Fibroblast of skin of scalp (primary cell): Measurements from ENCODE around the gene HCFC1.

Experiments used
- DNase-seq: peaks from one replicate; pipeline ENCODE4 v3.0.0-alpha.2; 2013

Gene HCFC1

DNA sequence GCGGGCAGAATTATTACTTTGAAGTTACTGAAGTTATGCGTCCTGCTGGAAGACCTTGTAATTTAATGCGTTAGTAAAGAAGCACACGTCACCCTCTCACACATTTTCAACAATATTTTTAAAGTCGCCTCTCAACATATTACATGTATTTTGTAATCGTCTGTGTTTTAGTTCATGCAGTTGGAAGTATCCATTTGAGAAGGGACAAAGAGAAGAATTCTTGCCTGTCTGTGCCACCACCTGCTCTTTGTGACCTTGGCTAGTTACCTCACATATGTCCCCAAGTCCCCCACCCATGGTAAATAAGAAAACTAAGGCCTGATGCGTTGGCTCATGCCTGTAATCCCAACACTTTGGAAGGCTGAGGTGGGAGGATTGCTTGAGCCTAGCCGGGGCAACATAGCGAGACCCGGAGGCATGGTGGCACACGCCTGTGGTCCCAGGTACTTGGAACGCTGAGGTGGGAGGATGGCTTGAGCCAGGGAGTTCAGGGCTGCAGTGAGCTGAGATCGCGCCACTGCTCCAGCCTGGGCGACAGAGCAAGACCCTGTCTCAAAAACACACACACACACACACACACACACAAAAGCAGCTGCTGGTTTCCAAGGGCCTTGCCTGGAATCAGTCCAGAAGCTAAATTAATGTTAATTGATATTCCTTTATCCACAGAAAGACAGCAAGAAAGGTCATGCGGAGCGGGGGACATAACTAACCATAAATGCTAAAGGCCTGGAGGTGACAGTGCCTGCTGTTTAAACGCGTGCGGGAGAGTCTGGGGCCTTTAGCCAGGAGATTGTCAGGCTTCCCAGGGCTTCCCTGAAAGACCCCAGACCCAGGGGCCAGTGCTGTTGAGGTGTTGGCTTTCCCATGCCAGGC is 1.7 kb upstream of the HCFC1 start:
- no peak for DNase-seq

DNA sequence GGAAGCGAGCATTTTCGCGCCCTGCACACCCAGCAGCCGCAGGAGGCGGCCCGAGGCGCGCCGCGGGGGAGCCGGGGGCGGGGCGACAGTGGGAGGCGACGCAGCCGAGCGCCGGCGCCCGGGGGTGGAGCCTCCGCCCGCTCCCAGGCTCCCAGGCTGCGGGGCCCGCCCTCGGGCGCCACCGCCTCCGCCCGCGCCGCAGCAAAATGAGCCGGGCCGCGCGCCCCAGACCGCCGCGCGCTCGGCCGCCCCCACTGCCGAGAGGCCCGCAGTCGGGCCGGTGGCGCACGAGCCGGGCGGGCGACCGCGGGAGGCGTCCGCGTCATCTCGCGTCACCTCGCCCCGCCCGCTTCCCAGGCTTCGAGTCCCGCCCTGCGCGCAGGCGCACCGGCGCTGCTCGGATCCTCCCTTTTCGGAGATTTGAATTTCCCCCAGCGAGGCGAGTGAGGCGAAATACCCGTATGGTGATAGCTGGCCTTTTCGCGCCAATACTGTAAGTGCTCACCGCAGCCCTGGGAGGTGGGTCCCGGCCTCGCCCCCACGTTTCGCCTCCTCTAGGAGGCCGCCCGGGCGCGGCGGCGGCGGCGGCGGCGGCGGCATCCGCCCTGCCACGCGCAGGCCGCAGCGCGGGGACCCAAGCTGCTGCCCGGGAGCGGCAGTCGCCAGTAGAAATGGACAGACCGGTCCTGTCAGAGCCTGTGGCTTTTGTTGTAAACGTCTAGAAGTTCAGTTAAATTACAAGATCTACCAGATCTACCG is 929 bp upstream of the HCFC1 start, which contains the start of gene TMEM187:
TMEM187 (plus strand) TSS at position 387 of the 759 bp plus-strand sequence. CDS start 9,309 bp downstream, outside the sequence.
- DNase-seq, result peak; percentile 90

DNA sequence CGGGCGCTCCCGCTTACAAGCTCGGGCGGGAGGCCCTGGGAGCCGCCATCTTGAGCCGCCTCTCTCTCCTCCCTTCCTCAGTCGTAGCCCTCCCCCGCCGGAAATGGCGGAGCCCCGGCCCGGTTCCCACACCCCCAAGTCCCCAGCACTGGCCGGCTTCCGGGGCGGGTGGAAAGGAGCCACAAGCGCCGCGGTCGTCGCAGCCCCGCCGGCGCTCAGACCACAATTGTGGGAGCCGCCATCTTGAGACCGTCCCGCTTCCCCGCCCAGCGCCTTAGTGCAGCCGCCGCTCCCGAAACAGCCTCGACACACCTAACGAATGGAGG is 531 bp downstream of the HCFC1 start:
- peak; percentile 90 for DNase-seq

DNA sequence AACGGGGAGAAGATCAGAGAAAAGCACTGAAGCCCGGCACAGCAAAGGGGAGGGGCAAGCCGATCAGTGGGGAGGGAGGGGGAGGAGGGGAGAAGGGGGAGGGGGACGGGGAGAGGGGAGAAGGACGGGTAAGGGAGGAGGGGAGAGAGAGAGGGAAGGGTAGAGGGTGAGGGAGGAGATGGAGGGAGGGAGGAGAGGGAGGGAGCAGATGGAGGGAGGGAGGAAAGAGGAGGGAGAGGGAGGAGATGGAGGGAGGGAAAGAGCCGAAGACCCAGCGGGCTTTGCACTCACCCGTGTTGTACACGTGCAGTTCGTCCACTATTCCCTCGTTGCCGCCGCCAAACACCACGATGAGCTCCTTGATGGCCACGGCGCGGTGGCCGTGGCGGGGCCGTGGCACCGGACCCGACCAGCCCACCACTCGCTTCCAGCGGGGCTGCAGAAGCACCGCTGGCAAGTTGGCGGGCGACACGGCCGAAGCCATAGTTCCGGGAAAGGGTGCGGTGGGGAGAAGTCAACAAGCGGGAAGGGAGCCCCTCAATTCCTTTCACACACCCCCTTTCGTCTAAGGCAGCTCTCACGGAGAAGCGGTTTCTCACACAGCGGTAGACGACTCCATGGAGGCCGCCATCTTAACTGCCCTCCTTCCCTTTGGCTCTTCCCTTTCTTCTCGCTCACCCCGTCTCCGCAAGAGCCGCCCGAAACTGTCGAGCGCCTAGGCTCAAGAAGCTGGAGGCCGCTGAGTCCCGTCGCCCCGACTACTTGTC is 1.1 kb downstream of the HCFC1 start:
- peak; percentile 82 for DNase-seq

DNA sequence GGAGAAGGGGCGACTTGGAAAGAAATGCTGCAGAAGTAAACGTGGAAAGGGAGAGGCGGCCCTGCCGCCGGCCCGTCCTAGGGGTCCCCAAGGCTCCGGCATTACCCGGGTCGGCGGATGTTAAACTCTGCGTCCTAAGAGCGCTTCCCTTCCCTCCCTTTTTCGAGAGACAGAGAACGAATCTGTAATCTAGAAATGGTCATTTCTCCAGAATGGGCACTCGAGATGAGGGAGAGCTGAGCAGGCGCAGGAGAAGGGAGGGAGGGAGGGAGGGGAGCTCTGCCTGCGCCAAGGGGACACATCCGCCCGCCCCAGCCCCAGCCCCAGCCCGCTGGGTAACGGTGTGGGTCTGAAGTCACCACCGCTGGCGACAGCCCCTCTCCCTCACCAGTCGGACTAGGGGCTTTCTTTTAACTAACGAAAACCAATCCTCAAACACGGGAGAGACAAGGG is 1.7 kb downstream of the HCFC1 start:
- DNase-seq, result no peak

DNA sequence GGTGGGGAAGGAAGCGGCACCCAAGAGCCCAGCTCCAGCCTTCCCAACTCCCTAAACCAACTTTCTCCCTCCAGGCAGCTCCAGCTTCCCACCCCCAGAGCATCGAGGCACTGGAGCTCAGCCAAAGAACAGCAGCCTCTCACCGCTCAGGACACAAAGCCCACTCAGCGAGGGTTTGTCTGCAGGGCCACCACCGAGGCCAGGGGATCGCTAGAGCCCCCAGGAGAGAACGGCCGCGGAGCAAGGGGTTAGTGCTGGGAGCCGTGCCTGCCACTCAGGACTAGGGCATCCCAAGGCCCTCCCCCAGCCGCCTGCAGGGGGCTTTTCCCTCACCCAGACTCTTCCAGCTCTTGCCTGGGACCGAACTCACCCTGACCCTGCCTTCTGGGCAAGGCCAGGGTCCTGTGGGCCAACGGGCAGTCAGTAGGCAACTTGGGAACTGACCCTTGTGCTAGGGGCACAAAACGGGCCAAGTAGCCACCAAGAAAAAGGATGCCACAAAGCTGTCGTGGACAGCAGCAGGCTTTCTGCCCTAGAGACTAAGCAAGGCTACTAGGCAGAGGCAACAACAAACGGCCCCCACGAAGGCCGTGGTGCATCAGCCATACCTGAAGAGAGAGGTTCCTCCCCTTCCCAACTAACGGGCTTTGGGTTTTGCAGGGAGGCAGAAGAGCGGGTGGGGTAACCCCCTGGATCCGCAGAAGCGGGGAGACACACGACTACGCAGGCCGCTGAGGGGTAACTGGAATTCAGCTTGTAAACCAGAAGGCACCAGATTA is 2.3 kb downstream of the HCFC1 start:
- no peak for DNase-seq

DNA sequence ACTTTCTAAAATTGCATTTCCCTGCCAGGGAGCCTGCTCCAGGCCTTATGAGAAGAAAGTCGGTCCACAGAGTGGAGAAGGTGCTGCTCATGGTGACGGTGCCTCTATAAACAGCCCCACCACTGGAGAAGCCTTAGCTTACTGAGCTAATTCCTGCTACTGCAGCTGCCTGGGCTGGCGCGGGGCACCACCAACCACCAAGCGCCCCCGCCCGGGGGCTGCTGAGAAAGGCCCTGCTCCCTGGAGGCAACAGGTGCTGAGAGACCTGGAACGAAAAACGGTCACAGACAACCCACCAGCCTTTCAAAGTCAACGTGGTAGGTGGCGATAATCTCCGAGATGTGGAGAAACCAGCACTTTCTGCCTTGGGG is 2.9 kb downstream of the HCFC1 start:
- no peak for DNase-seq

DNA sequence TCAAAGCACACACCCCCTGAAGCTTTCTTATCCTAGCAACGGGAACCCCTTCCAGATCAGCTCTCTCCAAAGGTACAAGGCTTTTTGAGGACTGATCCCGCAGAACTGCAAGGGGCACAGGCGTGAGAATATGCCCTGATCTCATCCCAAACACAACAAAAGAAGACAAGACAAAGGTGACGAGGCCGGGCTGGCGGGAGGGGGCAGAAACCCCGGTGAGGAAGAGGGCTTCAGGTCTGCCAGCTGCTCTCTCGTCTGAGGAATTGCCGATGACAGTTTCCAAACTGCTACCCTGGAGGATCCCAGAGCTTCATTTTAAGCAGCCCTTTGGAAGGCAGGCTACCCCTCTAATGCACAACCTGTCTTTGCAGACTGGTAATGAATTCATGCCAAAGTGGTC is 3.4 kb downstream of the HCFC1 start:
- no peak for DNase-seq

DNA sequence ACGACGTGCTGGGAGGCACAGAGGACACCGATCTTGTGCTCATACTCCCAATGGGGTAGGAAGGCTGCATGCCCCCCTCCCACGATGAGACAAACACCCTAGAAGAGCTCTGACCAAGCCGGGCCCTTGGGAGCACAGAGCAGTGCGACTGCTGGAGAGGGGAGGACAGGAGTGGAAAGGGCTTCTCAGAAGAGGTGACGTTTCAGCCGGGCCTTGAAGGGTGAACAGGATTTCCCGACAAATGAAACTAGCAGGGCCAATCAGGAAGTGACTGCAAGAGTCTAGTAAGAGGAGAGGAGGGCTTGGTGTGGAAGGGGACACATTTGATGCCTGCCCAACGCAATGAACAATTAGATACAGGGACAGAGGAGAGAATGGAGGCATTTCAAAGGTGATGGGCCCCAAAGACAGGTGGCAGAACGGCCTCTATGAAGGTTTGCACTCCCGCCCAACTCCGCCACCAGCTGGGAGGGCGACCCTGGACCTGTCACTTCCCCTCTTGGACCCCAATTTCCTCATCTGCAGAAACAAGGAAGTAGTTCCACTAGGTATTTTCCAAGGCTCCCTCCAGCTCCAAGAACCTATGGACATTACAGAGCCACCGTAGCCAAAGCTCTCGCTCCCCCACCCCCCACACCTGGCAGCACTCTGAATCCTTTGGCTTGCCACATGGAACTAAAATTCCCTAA is 3.9 kb downstream of the HCFC1 start:
- DNase-seq, result no peak

DNA sequence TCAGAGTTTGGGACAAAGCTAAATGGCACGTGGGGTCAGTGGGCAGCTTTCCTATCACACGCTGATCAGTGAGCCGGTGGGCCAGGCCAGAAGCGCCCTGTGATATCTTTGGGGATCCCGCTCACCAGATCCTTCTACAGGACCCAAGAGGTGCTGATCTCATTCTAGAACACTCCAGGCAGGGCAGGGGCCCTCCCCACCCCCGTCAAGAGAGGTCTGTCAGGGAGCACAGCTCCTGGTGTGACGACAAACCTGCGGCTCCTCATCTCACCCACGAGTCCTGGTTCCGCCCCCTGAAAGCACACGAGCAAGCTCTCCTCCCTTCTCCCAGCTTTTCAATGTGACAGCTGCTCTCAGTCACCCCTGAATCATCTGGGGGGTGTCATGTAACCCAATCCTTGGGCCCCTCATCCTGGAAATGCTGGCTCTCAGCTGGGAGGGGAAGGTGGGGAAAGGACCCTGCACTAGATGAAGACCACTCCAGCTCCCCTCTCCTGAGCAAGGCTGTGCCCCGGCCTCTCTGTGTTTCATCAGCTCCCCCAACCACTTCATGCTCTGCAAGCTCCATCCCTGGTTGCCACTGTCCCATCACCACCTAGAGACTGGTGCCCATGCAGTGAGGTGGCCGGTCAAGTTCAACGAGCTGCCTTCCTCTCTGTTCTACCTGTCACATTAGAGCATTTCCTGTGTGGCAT is 4.6 kb downstream of the HCFC1 start:
- no peak for DNase-seq

DNA sequence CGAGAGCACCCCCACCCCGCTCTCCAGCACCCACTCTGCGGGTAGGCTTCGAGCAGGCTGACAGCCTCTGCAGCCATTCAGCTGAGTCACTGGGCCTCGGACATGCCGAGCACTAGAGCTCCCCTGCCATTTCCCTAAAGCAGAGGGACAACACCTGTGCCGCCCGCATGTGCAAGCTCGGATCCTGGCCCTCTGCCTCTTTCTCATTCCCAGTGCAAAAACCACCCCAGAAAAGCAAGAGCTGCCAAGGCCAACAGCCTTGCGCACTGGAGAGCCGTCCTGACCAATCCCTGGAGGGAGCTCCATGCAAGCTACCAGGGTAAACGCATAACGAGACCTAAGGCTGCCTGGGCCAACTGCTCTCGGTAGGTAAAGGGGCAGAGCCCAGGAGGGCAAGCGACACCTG is 5.3 kb downstream of the HCFC1 start:
- no peak for DNase-seq

DNA sequence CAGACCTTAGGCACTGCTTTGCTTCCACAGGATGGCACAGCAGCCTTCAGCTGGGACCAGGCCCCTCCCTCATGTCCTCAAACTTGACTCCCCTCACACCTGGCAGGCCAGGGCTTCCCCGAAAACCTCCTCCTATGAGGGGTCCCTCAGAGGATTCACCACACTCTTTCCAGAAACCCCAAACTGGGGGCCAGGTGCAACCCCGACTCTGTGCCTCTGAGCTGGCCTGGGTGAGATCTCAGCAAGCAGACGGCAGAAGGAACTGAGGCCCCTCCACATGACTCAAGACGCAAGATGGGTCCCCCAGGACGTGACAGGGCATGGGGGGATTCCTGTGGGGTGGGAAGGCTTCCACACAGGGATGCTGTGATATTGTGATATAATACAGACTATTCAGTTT is 6.2 kb downstream of the HCFC1 start:
- DNase-seq, result no peak

DNA sequence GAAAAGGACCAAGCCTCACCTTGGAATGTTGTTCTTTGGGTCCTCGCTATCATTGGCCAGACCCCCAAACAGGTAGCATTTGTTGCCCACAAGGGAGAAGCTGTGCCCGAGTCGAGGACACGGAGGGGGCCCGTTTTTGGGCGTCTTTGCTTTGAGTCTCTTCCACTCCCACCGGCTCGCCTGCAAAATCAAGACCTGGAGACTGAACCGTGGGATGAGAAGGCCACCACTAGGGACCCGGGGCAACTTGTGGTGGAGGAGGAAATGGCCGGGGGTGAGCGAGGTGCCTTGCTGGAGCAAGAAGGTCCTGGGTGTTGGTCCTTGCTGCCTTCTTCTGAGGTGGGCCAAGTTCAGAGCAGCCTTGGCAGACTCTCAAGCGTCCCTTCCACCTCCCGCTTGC is 7.5 kb downstream of the HCFC1 start:
- DNase-seq, result no peak

DNA sequence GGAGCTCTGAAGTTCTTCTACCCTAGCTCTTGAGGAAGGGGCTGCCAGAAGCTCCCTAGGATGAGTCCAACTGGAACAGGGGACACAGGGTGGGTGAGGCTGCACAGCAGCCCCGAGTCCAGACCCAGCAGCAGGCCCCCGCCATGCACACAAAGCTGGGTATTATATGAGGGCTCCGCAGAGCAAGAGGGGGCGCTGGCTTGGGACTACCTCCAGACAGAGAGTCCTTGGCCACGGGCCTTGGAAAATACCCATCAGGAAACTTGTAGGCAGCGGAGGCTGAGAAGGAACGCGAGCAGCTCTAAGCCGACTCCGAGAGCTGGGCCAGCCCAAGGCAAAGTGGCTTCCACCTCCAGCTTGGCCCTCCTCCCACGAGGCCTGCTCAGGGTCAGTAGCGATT is 8.1 kb downstream of the HCFC1 start:
- no peak for DNase-seq

DNA sequence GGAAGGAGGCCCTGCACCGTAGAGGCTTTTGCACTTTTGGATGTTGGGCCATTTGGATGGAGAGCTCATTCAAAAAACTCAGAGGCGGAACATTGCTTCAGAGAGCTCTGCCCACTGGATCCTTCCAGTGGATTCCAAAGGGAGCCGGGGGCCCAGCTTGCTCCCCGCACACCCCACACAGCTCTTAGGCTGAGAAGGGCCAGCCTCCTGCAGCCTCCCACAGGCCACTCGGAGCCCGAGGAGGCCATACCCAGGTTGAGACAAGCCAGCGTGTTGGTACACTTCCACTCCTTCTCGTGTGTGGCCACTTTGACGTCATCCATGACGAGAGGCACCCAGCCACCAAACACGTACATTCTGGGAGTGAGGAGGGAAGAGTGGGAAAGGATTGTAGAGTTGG is 10.3 kb downstream of the HCFC1 start:
- DNase-seq, result no peak

DNA sequence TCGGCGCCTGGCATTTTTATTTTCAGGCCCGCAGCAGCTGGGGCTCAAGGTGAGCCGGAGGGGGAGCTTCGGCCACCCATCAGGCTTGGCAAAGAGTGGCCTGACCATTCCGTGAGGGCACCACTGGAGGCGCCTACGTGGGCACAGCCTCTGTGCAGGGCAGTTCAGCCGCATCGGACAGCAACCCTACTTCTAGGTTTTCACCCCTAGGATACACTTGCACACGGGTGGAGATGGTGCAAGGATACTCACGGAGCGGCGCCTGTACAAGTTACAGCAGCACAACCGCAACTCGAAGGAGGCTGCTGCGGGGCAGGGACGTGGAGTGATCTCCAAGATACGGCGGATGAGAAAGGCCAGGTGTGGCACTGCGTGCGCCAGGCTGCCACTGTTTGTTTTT is 10.8 kb downstream of the HCFC1 start:
- no peak for DNase-seq

DNA sequence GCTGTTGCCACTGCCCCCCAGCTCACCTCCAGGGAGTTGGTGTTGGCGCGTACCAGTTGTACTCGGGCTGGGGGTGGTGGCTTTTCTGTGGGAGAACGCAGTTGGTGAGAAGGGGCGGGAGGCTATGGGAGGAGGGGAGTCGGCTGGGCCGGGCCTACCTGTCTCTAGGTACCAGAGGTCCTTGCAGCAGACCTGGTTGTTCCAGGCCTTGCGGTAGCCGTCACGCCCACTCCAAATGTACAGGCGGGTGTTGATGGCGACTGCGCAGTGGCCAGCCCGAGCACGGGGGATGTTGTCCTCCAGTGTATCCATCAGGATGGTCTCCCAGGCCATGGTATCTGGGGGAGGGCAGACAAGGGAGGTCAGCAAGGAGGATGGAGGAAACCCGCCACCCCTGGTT is 11.5 kb downstream of the HCFC1 start:
- DNase-seq, result no peak

DNA sequence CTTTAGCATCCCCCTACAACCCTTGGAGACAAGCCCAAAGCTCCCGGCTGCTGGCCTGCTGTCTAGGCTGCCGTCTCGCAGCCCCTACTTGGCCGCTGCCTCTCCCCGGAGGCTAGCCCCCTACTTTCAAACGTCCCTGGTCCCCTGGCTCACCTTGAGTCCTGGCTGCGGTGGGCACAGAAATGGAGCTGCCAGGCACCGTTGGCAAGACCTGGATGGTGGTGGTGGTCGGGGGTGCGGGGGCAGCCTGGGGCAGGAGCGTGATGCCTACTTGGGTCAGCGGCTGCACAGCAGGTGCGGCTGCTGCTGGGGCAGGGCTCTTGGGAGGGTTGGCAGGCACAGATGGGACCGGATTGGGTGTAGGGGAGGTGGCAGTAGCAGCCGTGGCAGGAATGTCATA is 12.0 kb downstream of the HCFC1 start:
- DNase-seq, result no peak

DNA sequence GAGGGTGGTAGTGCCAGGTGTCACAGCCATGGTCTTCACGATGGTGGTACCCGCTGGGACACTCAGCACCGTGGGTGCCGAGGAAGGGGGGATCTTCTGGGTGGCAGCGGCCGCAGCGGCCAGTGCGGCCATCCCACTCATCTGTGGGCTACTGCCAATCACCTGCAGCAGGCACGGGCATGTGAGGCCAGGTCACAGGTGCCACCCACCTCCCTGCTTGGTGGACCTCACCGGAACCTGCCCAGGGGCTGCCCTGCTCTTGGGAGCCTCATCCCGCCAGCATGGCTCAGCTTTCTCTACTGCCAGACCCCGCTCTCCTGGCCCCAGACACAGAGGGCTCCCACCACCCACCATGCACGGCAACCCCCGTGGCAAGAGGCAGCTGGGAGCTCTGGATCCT is 13.0 kb downstream of the HCFC1 start:
- no peak for DNase-seq

DNA sequence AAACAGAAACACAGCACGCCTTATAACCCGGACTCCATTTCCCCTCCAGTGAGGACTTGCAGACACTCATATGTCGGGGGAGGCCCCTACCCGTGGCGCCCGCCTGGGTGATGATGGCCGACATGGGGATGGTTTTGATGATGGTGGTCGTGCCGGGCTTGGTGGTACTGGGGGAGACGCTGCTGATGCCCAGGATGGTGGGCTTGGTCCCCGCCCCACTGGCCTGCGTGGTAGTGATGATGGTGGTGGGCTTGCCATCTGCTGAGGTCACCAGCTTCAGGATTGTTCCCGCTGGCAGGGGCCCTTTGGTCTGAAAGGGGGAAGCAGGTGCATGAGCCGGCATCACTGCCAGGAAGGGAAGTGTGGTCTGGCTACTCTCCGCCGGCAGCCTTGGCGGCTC is 14.4 kb downstream of the HCFC1 start:
- no peak for DNase-seq
